HEK293 (cell line): ENCODE results near the gene LAMA5.

Experiments used
- BCL11A ChIP-seq: fragments of 450-650 bp; formaldehyde crosslinking; IDR thresholded peaks from 2 replicates; pipeline ENCODE4 v1.5.1; 2016; ENCODE audit warnings: low read depth, missing biosample characterization, missing genetic modification characterization
- OSR2 ChIP-seq: fragments of 450-650 bp; formaldehyde crosslinking; IDR thresholded peaks from 2 replicates; pipeline ENCODE4 v1.5.1; 2016; ENCODE audit warnings: missing biosample characterization, missing genetic modification characterization
- TCF7L2 ChIP-seq: IDR thresholded peaks from 2 replicates; pipeline ENCODE4 v1.6.1; 2011; ENCODE audit warnings: low read depth, mild to moderate bottlenecking, inconsistent platforms, low read length, moderate library complexity, borderline replicate concordance
- YY1 ChIP-seq: fragments of 450-650 bp; formaldehyde crosslinking; IDR thresholded peaks from 2 replicates; pipeline ENCODE4 v1.5.1; 2018; ENCODE audit warnings: missing biosample characterization, missing genetic modification characterization
- ZBTB1 ChIP-seq: fragments of 450-650 bp; formaldehyde crosslinking; IDR thresholded peaks from 2 replicates; pipeline ENCODE4 v1.5.1; 2016; ENCODE audit warnings: missing biosample characterization, missing genetic modification characterization
- ZNF138 ChIP-seq: fragments of 450-650 bp; formaldehyde crosslinking; IDR thresholded peaks from 2 replicates; pipeline ENCODE4 v1.5.1; 2016; ENCODE audit warnings: missing biosample characterization, missing genetic modification characterization, borderline replicate concordance
- ZNF404 ChIP-seq: fragments of 450-650 bp; formaldehyde crosslinking; IDR thresholded peaks from 2 replicates; pipeline ENCODE4 v1.5.1; 2017; ENCODE audit warnings: missing biosample characterization, missing genetic modification characterization
- ZNF629 ChIP-seq: fragments of 450-650 bp; formaldehyde crosslinking; IDR thresholded peaks from 2 replicates; pipeline ENCODE4 v1.5.1; 2017; ENCODE audit warnings: missing biosample characterization, missing genetic modification characterization
- ZNF707 ChIP-seq: fragments of 450-650 bp; formaldehyde crosslinking; IDR thresholded peaks from 2 replicates; pipeline ENCODE4 v1.5.1; 2016; ENCODE audit warnings: missing biosample characterization, missing genetic modification characterization
- ZNF792 ChIP-seq: fragments of 450-650 bp; formaldehyde crosslinking; IDR thresholded peaks from 2 replicates; pipeline ENCODE4 v1.5.1; 2016; ENCODE audit warnings: missing biosample characterization, missing genetic modification characterization
- TF ChIP-seq, protein P1 (sequence below): fragments of 450-650 bp; formaldehyde crosslinking; IDR thresholded peaks from 2 replicates; pipeline ENCODE4 v1.5.1; 2016; ENCODE audit warnings: missing biosample characterization, missing genetic modification characterization

DNA sequence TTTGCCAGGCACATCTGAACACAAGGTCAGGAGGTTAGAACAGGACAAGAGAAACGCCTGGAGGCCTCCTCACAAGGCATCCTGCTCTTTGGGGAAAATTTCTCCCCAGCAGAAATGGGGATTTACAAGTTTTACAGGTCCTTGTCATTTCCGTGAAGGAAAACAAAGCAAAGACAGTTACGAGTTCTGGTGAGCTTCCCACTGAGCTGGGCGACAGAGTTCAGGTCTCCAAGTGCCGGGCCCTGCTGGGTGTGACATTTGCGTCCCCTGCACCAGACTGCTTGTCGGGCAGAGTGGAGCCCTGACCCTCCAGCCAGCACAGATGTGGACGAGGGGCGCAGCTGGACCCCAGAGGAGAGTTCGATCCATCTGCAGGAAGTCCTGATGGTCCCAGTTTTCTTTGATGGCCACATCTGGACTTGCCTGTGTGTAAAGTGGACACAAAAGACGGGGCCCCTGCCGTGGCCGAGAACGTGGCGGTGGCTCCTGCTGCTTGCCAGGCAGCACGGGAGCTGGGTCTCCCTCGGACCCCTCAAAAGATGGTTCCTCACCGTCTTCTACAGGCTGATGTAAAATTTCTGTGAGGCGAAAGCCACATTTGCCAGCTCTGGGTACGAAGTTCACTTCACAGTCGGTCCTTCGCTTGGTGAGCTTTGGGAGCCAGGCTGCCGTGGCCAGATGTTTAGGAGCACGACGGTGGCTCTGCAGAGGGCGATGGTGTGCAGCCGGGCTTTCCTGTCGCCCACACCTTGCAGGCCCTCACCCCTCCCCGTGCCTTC, 69.5 kb downstream of the LAMA5 start:
- no peak for TF ChIP-seq ZNF707
- no peak for TF ChIP-seq YY1 (tag by site-specific recombination)
- TF ChIP-seq OSR2 = no peak
- no peak for TF ChIP-seq BCL11A (tag by site-specific recombination)
- TF ChIP-seq, protein P1, sequence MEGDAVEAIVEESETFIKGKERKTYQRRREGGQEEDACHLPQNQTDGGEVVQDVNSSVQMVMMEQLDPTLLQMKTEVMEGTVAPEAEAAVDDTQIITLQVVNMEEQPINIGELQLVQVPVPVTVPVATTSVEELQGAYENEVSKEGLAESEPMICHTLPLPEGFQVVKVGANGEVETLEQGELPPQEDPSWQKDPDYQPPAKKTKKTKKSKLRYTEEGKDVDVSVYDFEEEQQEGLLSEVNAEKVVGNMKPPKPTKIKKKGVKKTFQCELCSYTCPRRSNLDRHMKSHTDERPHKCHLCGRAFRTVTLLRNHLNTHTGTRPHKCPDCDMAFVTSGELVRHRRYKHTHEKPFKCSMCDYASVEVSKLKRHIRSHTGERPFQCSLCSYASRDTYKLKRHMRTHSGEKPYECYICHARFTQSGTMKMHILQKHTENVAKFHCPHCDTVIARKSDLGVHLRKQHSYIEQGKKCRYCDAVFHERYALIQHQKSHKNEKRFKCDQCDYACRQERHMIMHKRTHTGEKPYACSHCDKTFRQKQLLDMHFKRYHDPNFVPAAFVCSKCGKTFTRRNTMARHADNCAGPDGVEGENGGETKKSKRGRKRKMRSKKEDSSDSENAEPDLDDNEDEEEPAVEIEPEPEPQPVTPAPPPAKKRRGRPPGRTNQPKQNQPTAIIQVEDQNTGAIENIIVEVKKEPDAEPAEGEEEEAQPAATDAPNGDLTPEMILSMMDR = no peak
- no peak for TF ChIP-seq ZNF629 (tag by site-specific recombination)
- TF ChIP-seq TCF7L2 = no peak
- TF ChIP-seq ZNF404 = no peak
- no peak for TF ChIP-seq ZNF138
- no peak for TF ChIP-seq ZBTB1 (tag by site-specific recombination)
- TF ChIP-seq ZNF792 (tag by site-specific recombination) = no peak
